ENCODE data around the gene EXT2. TPM values are rescaled to one million over a fixed set of nuclear protein-coding genes. Genes with fewer than 3 reads are reported as not detected.

EXT2 gene
- total and polyA plus RNA-seq, 7 donors: 11.0 to 23.5 (median 21.4) TPM

DNA sequence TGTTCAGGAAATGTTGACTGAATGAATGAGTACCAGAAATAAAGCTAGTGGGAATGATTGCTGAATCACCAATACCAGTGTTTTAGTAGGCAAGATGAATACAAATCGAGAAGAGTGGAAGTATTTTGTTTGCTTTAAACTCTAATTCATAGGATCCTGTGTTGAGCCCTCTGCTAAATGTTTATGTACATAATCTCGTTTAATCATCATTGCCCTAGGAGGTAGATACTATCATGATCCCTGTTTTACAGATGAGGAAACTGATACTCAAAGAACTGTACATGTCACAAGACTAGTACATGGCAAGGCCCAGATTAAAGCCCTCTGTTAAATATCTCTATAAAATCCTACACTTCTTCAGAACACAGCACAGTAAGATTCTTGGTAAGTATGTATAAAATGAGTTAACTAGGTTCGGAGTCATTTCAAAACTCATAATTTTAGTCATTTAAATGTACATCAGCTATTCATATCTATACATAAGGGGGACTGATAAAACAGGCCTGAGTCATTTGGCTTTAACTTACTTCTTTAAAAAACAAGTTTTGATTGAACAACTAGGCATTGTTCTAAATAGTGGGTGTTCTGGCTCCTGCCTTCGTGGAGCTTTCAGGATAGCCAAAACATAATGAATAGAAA is 97.1 kb downstream of the EXT2 start:
- no peak overlapping the region for H3K27ac ChIP-seq
- H3K9me3 ChIP-seq: peaks cover 18% of the 10 kb centered on the region
- H3K4me1 ChIP-seq: peaks cover 3% of the 10 kb centered on the region
- H3K4me3 ChIP-seq: no peak overlapping the region
- H3K27me3 ChIP-seq (ENCODE audit: insufficient read depth in 3 of 3, low read length in 2 of 3): no peaks in the 10 kb centered on the region
- H3K36me3 ChIP-seq (ENCODE audit: insufficient read depth in 1 of 2, low read depth in 1 of 2): peaks cover 0 to 1% of the 10 kb centered on the region in 2 donors
- no peak for DNase-seq
- TF ChIP-seq, protein P1, sequence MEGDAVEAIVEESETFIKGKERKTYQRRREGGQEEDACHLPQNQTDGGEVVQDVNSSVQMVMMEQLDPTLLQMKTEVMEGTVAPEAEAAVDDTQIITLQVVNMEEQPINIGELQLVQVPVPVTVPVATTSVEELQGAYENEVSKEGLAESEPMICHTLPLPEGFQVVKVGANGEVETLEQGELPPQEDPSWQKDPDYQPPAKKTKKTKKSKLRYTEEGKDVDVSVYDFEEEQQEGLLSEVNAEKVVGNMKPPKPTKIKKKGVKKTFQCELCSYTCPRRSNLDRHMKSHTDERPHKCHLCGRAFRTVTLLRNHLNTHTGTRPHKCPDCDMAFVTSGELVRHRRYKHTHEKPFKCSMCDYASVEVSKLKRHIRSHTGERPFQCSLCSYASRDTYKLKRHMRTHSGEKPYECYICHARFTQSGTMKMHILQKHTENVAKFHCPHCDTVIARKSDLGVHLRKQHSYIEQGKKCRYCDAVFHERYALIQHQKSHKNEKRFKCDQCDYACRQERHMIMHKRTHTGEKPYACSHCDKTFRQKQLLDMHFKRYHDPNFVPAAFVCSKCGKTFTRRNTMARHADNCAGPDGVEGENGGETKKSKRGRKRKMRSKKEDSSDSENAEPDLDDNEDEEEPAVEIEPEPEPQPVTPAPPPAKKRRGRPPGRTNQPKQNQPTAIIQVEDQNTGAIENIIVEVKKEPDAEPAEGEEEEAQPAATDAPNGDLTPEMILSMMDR (IDR thresholded peaks at IDR 0.05): no peak
- 87 to 93% (median 88%) methylated on average over 4 of the region's 4 CpGs for whole genome bisulfite sequencing, 3 donors
- no peak for ATAC-seq
- intact Hi-C loops (cut with DNase I): no loop called here

DNA sequence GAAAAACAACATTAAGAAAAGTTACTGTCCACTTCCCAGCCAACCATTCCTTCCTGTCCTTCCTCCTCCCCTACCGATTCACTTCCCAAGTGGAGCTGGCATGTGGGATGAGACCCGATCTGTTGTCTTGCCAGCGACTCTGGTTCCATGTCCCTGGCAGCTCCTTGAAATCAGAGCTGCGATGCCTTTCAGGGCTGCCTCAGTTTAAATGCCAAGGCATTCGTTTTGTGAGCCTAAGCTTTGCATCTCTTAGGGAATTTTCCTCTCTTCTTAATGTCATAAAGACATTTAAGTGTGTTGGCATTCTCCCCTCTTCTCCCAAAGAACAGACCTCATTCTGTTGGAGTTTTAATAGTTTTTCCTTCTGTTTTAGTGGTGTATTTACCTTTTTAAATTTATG is 98.4 kb downstream of the EXT2 start:
- peaks cover 0 to 14% of the 10 kb centered on the region in 2 donors for H3K36me3 ChIP-seq (ENCODE audit: insufficient read depth in 1 of 2, low read depth in 1 of 2)
- TF ChIP-seq, protein P1 (IDR thresholded peaks at IDR 0.05): no peak
- H3K4me3 ChIP-seq: no peak overlapping the region
- intact Hi-C loops (cut with DNase I): no loop called here
- DNase-seq: no peak
- peaks cover 3% of the 10 kb centered on the region for H3K4me1 ChIP-seq
- no peak overlapping the region for H3K27ac ChIP-seq
- no peaks in the 10 kb centered on the region for H3K27me3 ChIP-seq (ENCODE audit: insufficient read depth in 3 of 3, low read length in 2 of 3)
- H3K9me3 ChIP-seq: peaks cover 6% of the 10 kb centered on the region
- WGBS, 3 donors: 26 to 47% (median 29%) methylated on average over 5 of the region's 5 CpGs
- ATAC-seq: no peak

DNA sequence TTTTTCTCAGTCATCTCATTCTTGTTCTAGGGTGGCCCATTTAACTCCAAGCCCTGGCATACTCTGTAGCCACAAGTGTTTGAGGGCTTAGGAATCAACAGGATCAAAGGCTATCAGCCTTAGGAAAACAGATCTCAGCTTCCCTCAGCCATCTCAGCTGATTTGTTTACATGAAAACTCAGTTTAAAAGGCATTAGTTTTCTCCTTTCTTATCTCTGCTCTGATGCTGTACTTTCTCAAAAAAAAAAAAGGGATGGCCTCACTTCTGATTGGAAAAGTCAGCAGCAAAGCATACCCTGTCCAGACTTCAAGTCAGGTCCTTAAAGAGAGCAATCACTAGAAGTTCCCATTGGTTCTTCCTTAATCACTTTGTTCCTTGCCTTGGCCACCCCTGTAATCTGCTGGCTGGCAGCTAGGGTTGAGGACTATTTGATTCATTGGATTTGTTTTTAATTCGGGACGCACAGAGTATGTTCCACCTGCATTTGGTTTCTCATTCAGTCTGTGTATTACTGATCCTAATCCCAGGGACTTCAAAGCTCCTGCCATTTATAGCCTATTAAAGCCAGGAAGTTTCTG is 102.8 kb downstream of the EXT2 start:
- intact Hi-C loops (cut with DNase I): no loop called here

DNA sequence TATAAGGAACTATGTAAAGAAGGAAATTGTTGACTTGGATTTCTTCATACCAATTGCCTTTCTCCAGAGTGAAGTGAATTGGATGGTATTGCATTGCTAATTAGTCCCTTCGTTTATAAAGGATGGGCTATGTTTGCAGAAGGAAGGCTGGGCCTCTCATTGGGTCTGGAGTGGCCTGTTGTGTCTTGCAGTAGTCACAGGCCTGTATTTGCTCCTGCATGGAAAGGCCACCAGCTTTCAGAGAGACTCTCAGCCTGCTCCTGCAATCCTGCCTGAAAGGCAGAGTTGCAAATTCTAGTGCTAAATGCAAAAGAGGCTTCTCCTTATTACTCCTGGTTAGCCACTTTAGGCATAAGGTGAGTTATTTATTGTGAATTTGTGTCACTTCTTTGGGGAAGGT is 103.8 kb downstream of the EXT2 start:
- 81 to 84% (median 83%) methylated on average over 1 of the region's 1 CpG for WGBS, 3 donors
- no peak overlapping the region for H3K27ac ChIP-seq
- no peak for DNase-seq
- intact Hi-C loops (cut with DNase I): no loop called here
- no peaks in the 10 kb centered on the region for H3K27me3 ChIP-seq (ENCODE audit: insufficient read depth in 3 of 3, low read length in 2 of 3)
- peaks cover 17% of the 10 kb centered on the region for H3K4me1 ChIP-seq
- peaks cover 0 to 18% of the 10 kb centered on the region in 2 donors for H3K36me3 ChIP-seq (ENCODE audit: insufficient read depth in 1 of 2, low read depth in 1 of 2)
- no peaks in the 10 kb centered on the region for H3K9me3 ChIP-seq
- no peak for ATAC-seq
- no peak overlapping the region for H3K4me3 ChIP-seq
- TF ChIP-seq, protein P1 (IDR thresholded peaks at IDR 0.05): no peak

More for the DNA sequence above, 102.8 kb downstream of the EXT2 start:
- H3K4me1 ChIP-seq: peaks cover 9% of the 10 kb centered on the region
- no peak overlapping the region for H3K4me3 ChIP-seq
- peaks cover 0 to 18% of the 10 kb centered on the region in 2 donors for H3K36me3 ChIP-seq (ENCODE audit: insufficient read depth in 1 of 2, low read depth in 1 of 2)
- TF ChIP-seq, protein P1 (IDR thresholded peaks at IDR 0.05): no peak
- DNase-seq: no peak
- no peaks in the 10 kb centered on the region for H3K9me3 ChIP-seq
- no peaks in the 10 kb centered on the region for H3K27me3 ChIP-seq (ENCODE audit: insufficient read depth in 3 of 3, low read length in 2 of 3)
- WGBS, 3 donors: 66 to 81% (median 69%) methylated on average over 2 of the region's 2 CpGs
- H3K27ac ChIP-seq: no peak overlapping the region
- no peak for ATAC-seq

All from psoas muscle (tissue), 8 donors.